Loucy (cell line): Measurements from ENCODE around the gene NSA2.

Experiments
- H2AFZ ChIP-seq: fragments of 200-600 bp; sonication (generic); 2 replicates; pipeline ENCODE4 v1.6.0; 2016; ENCODE audit warnings: antibody characterized with exemption, mild to moderate bottlenecking, low read length, moderate library complexity
- H3F3A ChIP-seq: fragments of 200-600 bp; 2 replicates; pipeline ENCODE4 v1.6.0; 2016; ENCODE audit warnings: antibody characterized with exemption, low read depth, mild to moderate bottlenecking
- H3K27me3 ChIP-seq: fragments of 200-600 bp; sonication (generic); 2 replicates; pipeline ENCODE4 v1.6.1; 2014; ENCODE audit warnings: low read length, mild to moderate bottlenecking; ENCODE audit not compliant: insufficient read depth, poor library complexity, severe bottlenecking
- H3K36me3 ChIP-seq: fragments of 200-600 bp; sonication (generic); 2 replicates; pipeline ENCODE4 v1.6.1; 2016; ENCODE audit warnings: low read length; ENCODE audit not compliant: insufficient read depth
- H3K4me1 ChIP-seq: fragments of 200-600 bp; sonication (generic); 2 replicates; pipeline ENCODE4 v1.5.1; 2014; ENCODE audit warnings: low read length, mild to moderate bottlenecking; ENCODE audit not compliant: insufficient read depth, poor library complexity, severe bottlenecking
- H3K4me2 ChIP-seq: fragments of 200-600 bp; sonication (generic); 2 replicates; pipeline ENCODE4 v1.6.0; 2014; ENCODE audit warnings: antibody characterized with exemption, low read length, low read depth, mild to moderate bottlenecking; ENCODE audit not compliant: poor library complexity, severe bottlenecking
- H3K4me3 ChIP-seq: fragments of 200-600 bp; sonication (generic); 2 replicates; pipeline ENCODE4 v1.5.1; 2014; ENCODE audit warnings: low read length, mild to moderate bottlenecking, mixed read lengths; ENCODE audit not compliant: poor library complexity, severe bottlenecking
- H3K79me2 ChIP-seq: fragments of 200-600 bp; sonication (generic); 2 replicates; pipeline ENCODE4 v1.6.1; 2014; ENCODE audit warnings: low read length; ENCODE audit not compliant: insufficient read depth
- H3K9ac ChIP-seq: fragments of 200-600 bp; sonication (generic); 2 replicates; pipeline ENCODE4 v1.6.0; 2014; ENCODE audit warnings: mild to moderate bottlenecking, low read depth, low read length, moderate library complexity; ENCODE audit not compliant: poor library complexity, severe bottlenecking
- H3K9me2 ChIP-seq: fragments of 200-600 bp; sonication (generic); replicated peaks from 2 replicates; pipeline ENCODE4 v1.6.1; 2016; ENCODE audit warnings: low read depth, low read length, mixed read lengths
- H3K9me3 ChIP-seq: fragments of 200-600 bp; sonication (generic); 2 replicates; pipeline ENCODE4 v1.6.1; 2014; ENCODE audit warnings: mild to moderate bottlenecking, antibody characterized with exemption, low read length, low read depth; ENCODE audit not compliant: insufficient read depth
- H4K20me1 ChIP-seq: fragments of 200-600 bp; sonication (generic); 2 replicates; pipeline ENCODE4 v1.6.0; 2014; ENCODE audit warnings: antibody characterized with exemption, low read length, mild to moderate bottlenecking; ENCODE audit not compliant: insufficient read depth, poor library complexity, severe bottlenecking
- CTCF ChIP-seq: fragments of 200-600 bp; sonication (generic); conservative IDR thresholded peaks from 2 replicates; pipeline ENCODE4 v1.5.1; 2014; ENCODE audit warnings: mild to moderate bottlenecking, antibody characterized with exemption, low read length
- EZH2phosphoT487 ChIP-seq: fragments of 200-600 bp; IDR thresholded peaks from 2 replicates; pipeline ENCODE4 v1.6.1; 2018; ENCODE audit warnings: antibody characterized with exemption, mild to moderate bottlenecking, moderate library complexity, borderline replicate concordance

The NSA2 gene

DNA sequence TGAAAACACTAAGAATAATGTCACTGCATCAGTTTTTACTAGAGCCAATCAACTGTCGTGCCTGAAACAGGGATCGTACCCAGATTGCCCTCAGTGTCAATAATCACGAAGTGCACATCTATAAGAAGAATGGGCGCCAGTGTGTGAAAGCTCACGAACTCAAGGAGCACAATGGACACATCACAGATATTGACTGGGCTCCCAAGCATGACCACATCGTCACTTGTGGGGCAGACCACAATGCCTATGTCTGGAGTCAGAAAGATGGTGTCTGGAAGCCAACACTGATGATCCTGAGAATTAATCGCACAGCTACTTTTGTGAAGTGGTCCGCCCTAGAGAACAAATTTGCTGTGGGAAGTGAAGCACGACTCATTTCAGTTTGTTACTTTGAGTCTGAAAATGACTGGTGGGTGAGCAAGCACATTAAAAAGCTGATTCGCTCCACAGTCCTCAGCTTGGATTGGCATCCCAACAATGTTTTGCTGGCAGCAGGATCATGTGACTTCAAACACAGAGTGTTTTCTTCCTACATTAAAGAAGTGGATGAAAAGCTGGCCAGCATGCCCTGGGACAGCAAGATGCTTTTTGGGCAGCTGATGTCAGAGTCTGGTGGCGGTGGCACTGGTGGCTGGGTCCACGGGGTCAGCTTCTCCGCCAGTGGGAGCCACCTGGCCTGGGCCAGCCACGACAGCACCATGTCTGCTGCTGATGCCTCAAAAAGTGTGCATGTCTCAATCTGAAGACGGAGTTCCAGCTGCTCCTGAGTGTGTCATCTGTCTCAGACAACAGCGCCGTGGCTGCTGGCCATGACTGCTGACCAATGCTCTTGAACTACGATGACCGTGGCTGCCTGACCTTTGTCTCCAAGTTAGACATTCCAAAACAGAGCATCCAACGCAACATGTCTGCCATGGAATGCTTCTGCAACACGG is 32.2 kb downstream of the NSA2 start:
- H3K27me3 ChIP-seq: no peaks in the 10 kb centered on the region
- no peak overlapping the region for H3K9ac ChIP-seq
- H3K9me3 ChIP-seq: no peaks in the 10 kb centered on the region
- H3K4me1 ChIP-seq: no peaks in the 10 kb centered on the region
- no peaks in the 10 kb centered on the region for H3K79me2 ChIP-seq
- no peaks in the 10 kb centered on the region for H4K20me1 ChIP-seq
- H3F3A ChIP-seq: no peaks in the 10 kb centered on the region
- H3K4me3 ChIP-seq: no peak overlapping the region
- no peak for TF ChIP-seq CTCF
- TF ChIP-seq EZH2phosphoT487: no peak
- H3K4me2 ChIP-seq: no peak overlapping the region
- no peak overlapping the region for H2AFZ ChIP-seq
- no peaks in the 10 kb centered on the region for H3K36me3 ChIP-seq
- H3K9me2 ChIP-seq: no peaks in the 10 kb centered on the region

DNA sequence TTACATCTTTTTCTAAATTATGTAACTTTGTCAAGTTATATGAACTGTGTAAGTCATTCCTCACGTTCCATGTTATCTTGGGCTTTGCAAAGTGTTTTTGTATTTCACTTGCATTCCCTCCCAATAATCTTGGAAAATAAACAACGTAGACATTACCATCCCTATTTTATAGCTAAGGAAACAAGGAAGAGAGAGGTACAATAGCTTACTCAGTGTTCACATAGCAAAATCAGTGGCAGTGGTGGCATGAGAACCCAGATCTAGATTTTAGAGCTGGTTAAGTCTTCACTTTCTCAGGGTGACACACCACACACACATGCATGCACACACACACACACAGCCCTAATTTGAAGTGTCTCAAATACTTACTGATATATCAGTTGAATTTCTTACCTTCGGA is 34.1 kb downstream of the NSA2 start:
- H3K27me3 ChIP-seq: no peaks in the 10 kb centered on the region
- no peaks in the 10 kb centered on the region for H3K79me2 ChIP-seq
- no peaks in the 10 kb centered on the region for H4K20me1 ChIP-seq
- H3K4me2 ChIP-seq: no peak overlapping the region
- no peaks in the 10 kb centered on the region for H3K9me3 ChIP-seq
- no peak overlapping the region for H2AFZ ChIP-seq
- no peaks in the 10 kb centered on the region for H3F3A ChIP-seq
- no peaks in the 10 kb centered on the region for H3K4me1 ChIP-seq
- no peak overlapping the region for H3K4me3 ChIP-seq
- 0 out of 2 replicates have a peak, but pooled peaks cover 4% of the 10 kb centered on the region for H3K36me3 ChIP-seq
- TF ChIP-seq CTCF: no peak
- TF ChIP-seq EZH2phosphoT487: no peak
- H3K9me2 ChIP-seq: no peaks in the 10 kb centered on the region
- no peak overlapping the region for H3K9ac ChIP-seq

GRCh38 chr5:74801941-74802340 is 34.9 kb downstream of the NSA2 start:
- H3K4me1 ChIP-seq: peaks cover 4% of the 10 kb centered on the region
- no peak overlapping the region for H2AFZ ChIP-seq
- H3K79me2 ChIP-seq: no peaks in the 10 kb centered on the region
- H3K9me3 ChIP-seq: no peaks in the 10 kb centered on the region
- no peaks in the 10 kb centered on the region for H3F3A ChIP-seq
- no peak overlapping the region for H3K4me3 ChIP-seq
- H3K9me2 ChIP-seq: no peaks in the 10 kb centered on the region
- no peak overlapping the region for H3K9ac ChIP-seq
- H3K4me2 ChIP-seq: no peak overlapping the region
- 0 out of 2 replicates have a peak, but pooled peaks cover 4% of the 10 kb centered on the region for H3K36me3 ChIP-seq
- TF ChIP-seq EZH2phosphoT487: no peak
- TF ChIP-seq CTCF: no peak
- H3K27me3 ChIP-seq: no peaks in the 10 kb centered on the region
- no peaks in the 10 kb centered on the region for H4K20me1 ChIP-seq
